Right lobe of liver (tissue), 4 donors: Measurements from ENCODE around the gene TEDC2.

Source experiments
- POLR2A ChIP-seq: fragments of 450-650 bp; IDR thresholded peaks from one replicate; pipeline ENCODE4 v1.6.1; 2017; ENCODE audit warnings: antibody characterized with exemption, mild to moderate bottlenecking
- TF ChIP-seq, protein P1 (sequence below), 4 donors: fragments of 200-600 bp in 3 of 4; fragments of 450-650 bp in 1 of 4; IDR thresholded peaks; one replicate each; pipeline versions ENCODE4 v1.5.1 to v1.8.0; 2016 to 2022; ENCODE audit warnings: antibody characterized with exemption in 4 of 4, mild to moderate bottlenecking in 2 of 4
- donor health status: DM: no; HTN: no; CAD: no.
- donor health status: DM: no; HTN: no; CAD: no.
- donor health status: DM: no; HTN: yes; CAD: no.

DNA sequence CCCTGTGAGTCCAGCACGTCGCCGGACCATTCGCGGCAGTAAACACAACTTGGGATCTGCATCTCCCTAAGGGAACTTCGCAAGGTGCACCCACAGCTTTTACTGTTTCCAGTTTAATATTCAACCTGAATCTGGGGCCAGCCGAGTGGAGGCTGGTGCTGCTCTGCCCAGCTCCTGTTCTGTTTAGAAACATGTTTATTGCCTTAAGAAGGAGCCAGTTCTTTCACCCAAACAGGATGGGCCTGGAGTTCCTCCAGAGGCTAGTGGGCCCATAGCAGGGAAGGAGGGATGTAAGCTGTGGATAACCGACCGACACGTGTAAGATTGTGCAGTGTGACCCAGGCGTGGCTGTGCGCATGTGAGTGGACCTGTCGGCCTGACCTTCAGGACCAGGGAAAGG, 32.4 kb downstream of the TEDC2 start:
- TF ChIP-seq, protein P1, sequence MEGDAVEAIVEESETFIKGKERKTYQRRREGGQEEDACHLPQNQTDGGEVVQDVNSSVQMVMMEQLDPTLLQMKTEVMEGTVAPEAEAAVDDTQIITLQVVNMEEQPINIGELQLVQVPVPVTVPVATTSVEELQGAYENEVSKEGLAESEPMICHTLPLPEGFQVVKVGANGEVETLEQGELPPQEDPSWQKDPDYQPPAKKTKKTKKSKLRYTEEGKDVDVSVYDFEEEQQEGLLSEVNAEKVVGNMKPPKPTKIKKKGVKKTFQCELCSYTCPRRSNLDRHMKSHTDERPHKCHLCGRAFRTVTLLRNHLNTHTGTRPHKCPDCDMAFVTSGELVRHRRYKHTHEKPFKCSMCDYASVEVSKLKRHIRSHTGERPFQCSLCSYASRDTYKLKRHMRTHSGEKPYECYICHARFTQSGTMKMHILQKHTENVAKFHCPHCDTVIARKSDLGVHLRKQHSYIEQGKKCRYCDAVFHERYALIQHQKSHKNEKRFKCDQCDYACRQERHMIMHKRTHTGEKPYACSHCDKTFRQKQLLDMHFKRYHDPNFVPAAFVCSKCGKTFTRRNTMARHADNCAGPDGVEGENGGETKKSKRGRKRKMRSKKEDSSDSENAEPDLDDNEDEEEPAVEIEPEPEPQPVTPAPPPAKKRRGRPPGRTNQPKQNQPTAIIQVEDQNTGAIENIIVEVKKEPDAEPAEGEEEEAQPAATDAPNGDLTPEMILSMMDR (IDR thresholded peaks at IDR 0.05) = no peak
- no peak for TF ChIP-seq POLR2A
